Coronary artery (tissue), 2 donors: Measurements from ENCODE around the gene ZNF625.

Experiments
- DNase-seq: peaks from one replicate; pipeline ENCODE4 v3.0.0-alpha.2; 2017; ENCODE audit warnings: low spot score
- H3K27ac ChIP-seq, 2 donors: fragments of 200-600 bp; sonication (generic); one replicate each; pipeline ENCODE4 v1.5.1; 2016 to 2019
- H3K4me3 ChIP-seq: fragments of 200-600 bp; sonication (generic); 2 replicates; pipeline ENCODE4 v1.5.1; 2016; ENCODE audit warnings: mild to moderate bottlenecking, moderate library complexity
- TF ChIP-seq, protein P1 (sequence below): fragments of 200-600 bp; sonication (generic); IDR thresholded peaks from one replicate; pipeline ENCODE4 v1.5.1; 2019; ENCODE audit warnings: antibody characterized with exemption

Gene ZNF625

DNA sequence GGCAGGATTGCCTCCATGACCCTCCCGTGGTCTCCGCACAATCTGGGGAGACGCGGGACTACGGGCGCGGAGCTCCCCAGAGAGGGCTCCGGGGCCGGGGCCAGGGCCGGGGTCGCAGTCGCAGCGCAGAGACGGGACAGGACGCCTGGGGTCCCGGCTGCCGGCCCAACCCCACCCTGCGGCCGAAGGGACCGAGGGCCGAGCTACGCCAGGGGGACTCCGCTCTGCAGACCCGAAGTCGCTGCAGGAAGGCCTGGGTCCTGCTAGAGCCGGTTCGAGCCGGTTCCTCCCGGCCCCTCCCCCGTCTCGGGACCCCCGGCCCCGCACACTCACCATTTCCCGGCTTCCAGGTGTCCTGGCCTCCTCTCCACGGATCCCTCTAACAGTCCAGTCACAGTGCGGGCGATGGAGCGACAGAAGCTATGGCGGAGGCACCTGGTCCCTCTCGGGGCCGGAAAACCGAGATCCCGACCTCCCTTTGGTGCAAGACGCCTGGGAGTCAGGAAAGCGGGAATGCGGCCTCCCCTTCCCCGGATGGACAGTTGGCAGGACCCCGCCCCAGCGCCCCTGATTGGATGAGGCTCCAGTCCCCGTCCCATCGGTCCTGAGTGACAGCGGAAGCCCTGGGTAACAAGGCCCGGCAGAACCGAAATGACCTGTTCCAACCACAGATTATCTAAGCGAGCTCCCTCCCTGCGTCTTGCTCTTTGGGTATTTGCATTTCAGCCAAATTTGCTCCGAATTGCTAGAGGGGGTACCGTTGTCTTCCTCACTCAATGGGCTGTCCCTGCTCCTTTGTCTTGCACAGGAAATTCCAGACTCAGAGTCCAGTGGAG is at the start of gene ZNF625:
TSS of gene ZNF625 (minus strand) at position 512 of the 836 bp plus-strand sequence. CDS start at position 336, 176 bp downstream.
- peak; percentile 91 for DNase-seq
- Histone ChIP-seq H3K4me3 (peak within 1 kb of the TSS; percentile 92), H3K27ac (peak within 1 kb of the TSS; percentile 50 to 89)
- TF ChIP-seq, protein P1, sequence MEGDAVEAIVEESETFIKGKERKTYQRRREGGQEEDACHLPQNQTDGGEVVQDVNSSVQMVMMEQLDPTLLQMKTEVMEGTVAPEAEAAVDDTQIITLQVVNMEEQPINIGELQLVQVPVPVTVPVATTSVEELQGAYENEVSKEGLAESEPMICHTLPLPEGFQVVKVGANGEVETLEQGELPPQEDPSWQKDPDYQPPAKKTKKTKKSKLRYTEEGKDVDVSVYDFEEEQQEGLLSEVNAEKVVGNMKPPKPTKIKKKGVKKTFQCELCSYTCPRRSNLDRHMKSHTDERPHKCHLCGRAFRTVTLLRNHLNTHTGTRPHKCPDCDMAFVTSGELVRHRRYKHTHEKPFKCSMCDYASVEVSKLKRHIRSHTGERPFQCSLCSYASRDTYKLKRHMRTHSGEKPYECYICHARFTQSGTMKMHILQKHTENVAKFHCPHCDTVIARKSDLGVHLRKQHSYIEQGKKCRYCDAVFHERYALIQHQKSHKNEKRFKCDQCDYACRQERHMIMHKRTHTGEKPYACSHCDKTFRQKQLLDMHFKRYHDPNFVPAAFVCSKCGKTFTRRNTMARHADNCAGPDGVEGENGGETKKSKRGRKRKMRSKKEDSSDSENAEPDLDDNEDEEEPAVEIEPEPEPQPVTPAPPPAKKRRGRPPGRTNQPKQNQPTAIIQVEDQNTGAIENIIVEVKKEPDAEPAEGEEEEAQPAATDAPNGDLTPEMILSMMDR = no peak

DNA sequence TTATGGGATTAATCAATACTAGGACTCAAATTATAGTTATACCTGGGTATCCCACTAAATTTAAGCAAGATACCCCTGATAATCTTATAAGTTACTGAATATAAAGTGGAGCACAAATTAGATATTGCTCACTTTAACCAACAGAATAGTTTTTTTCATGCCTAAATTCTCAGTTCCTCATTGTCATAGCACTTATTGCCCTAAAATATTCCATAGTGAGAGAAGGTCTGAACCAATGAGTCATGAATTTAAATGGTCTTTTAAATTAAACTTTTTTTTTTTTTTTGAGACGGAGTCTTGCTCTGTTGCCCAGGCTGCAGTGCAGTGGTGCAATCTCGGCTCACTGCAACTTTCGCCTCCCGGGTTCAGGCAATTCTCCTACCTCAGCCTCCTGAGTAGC is 48.8 kb upstream of the ZNF625 start:
- DNase-seq = no peak
- Histone ChIP-seq H3K4me3 (no peak overlapping the region), H3K27ac (no peak overlapping the region)
- TF ChIP-seq, protein P1 = no peak

DNA sequence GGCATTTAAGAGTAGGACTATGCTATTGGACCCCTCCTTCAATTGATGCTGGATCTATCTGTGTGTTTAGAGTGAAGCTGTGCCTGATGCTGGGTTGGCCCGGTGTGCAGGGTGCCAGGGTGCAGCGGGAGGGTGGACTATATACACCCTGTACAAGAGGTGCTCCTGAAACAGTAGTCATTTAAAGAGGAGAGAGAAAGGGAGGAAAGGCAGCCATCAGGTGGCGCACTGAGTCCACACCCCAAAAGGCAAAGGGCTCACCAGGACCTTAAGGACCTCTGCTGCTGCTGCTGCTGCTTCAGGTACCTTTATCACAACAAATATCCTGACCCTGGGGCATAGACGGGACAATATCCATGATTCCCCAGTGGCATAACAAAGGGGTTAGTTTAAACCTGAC is 45.7 kb upstream of the ZNF625 start:
- no peak for DNase-seq
- no peak overlapping the region for H3K27ac ChIP-seq
- H3K4me3 ChIP-seq = no peak overlapping the region
- TF ChIP-seq, protein P1 = no peak

DNA sequence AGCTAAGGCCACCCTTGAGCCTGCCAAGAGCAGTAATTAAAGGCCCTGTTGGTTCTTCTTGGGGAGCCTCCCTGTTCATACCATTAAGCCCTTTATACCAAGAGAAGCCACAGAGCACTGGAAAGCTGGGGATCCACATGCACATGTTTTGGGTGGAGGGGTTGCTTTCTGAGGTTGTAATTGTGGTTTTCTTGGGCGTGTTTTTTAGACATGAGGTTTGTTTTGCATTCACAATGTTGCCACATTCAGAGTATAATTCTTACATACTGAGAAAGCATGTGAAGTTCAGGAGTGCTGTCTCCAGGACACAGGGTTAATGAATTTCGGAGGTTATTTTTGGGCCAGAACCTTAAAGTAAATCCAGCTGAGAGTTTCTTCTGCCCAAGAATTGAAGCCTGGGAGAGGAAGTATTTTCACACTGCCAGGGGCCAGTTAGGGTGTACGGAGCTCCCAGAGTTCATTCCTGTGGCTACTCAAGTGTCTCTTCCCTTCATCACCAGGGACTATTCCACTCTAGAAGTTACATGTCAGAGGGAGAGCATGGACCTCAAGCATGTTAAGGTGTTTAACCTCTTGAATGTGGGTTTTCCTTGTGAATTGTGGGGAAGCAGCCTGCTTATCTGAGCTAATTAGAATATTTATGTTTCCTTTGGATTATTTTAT is 43.4 kb upstream of the ZNF625 start:
- H3K4me3 ChIP-seq = no peak overlapping the region
- DNase-seq = no peak
- TF ChIP-seq, protein P1 = no peak
- no peak overlapping the region for H3K27ac ChIP-seq

DNA sequence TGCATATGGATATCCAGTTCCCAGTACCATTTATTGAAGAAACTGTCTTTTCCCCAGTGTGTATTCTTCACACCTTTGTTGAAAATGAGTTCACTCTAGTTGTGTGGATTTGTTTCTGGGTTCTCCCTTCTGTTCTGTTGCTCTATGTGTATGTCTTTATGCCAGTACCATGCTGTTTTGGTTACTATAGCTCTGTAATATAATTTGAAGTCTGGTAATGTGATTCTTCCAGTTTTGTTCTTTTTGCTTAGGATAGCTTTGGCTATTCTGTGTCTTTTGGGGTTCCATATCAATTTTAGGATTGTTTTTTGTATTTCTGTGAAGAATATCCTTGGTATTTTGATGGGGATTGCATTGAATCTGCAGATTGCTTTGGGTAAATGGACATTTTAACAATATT is 41.6 kb upstream of the ZNF625 start:
- TF ChIP-seq, protein P1 = no peak
- no peak overlapping the region for H3K4me3 ChIP-seq
- H3K27ac ChIP-seq = no peak overlapping the region
- no peak for DNase-seq

DNA sequence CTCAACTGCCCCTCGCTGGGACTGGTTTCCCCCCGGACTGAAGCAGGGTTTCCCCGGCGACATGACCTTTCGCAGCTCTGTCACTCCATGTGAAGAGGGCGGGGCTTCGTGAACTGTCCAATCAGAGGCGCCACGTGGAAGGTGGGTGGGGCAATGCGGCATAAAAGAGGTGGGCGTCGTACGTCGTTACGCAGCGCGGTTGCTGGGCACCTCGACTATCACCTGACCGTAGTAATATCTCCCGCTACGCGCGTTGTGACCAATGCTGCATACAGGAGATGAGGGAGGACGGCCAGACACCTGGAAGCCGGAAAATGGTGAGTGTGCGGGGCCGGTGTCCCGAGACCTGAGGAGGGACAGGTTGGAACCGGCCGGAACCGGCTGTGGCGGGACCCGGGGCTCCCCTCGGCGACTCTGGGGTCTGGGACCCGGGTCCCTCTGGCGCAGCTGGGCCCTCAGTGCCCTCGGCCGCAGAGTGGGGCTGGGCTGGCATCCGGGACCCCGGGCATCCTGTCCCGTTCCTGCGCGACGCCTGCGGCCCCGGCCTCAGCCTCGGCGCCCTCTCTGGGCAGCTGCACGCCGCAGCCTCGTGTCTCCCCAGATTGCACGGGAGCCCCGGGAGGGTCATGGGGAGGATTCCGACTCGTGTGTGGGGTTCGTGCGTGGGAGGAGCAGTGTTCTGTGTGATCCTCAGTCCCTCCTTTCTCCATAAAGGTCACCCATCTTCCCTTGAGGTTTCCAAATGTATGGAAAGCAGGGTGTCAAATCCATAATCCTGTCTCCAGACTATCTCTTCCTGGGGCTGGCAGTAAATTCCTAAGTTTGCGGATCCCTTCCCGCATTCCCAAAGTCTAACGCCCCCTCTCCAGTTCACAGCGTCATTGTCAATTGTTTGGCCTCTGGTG is 38.5 kb upstream of the ZNF625 start:
- DNase-seq = peak; percentile 84
- Histone ChIP-seq H3K4me3 (peak overlapping the region; percentile 75), H3K27ac (peak overlapping the region; percentile 71 to 73)
- TF ChIP-seq, protein P1 = no peak
